ENCODE data around the gene SH3GL2.

The SH3GL2 gene

GRCh38 chr9:17637229-17637628 is 58.4 kb downstream of the SH3GL2 start:
- H3K23ac ChIP-seq (ENCODE audit: low read length): no peak overlapping the region
- no peak overlapping the region for H3K4me2 ChIP-seq (ENCODE audit: low read length)
- H3K79me2 ChIP-seq (ENCODE audit: control insufficient read depth, insufficient read depth, low read length, poor library complexity): no peaks in the 10 kb centered on the region
- no peak overlapping the region for H2BK5ac ChIP-seq (ENCODE audit: low read depth, low read length, poor library complexity)
- H2AFZ ChIP-seq (ENCODE audit: insufficient read depth, low read length, poor library complexity): no peak overlapping the region
- H2BK120ac ChIP-seq (ENCODE audit: insufficient read depth, low read length, poor library complexity): no peak overlapping the region
- no peak overlapping the region for H3K18ac ChIP-seq (ENCODE audit: low read length)
- DNase-seq: no peak
- H3K4me3 ChIP-seq (ENCODE audit: low read depth, low read length): no peak overlapping the region
- H3K9ac ChIP-seq (ENCODE audit: low read length): no peak overlapping the region
- H3K14ac ChIP-seq (ENCODE audit: low read length): no peak overlapping the region
- no peak overlapping the region for H4K12ac ChIP-seq (ENCODE audit: low read depth, low read length)
- H2BK12ac ChIP-seq (ENCODE audit: low read length): no peak overlapping the region
- H4K91ac ChIP-seq (ENCODE audit: low read depth, low read length): no peak overlapping the region
- no peak overlapping the region for H4K8ac ChIP-seq (ENCODE audit: low read depth, low read length)
- H3K79me1 ChIP-seq (ENCODE audit: low read length): no peaks in the 10 kb centered on the region
- no peaks in the 10 kb centered on the region for H3K36me3 ChIP-seq (ENCODE audit: control insufficient read depth in 1 of 2, insufficient read depth in 2 of 2, low read length in 2 of 2)
- H3K27me3 ChIP-seq (ENCODE audit: insufficient read depth, low read length): no peaks in the 10 kb centered on the region
- no peak overlapping the region for H3K4ac ChIP-seq (ENCODE audit: low read depth, low read length)
- no peak overlapping the region for H3K27ac ChIP-seq (ENCODE audit: low read depth, low read length)
- H3K4me1 ChIP-seq (ENCODE audit: control insufficient read depth in 1 of 2, insufficient read depth in 2 of 2, low read length in 2 of 2): no peaks in the 10 kb centered on the region
- no peaks in the 10 kb centered on the region for H3K9me3 ChIP-seq (ENCODE audit: insufficient read depth, low read depth, low read length)
- no CpG with 5 or more reads among the region's 3 CpGs for WGBS (ENCODE audit: extremely low coverage, insufficient coverage, insufficient read length)
- H2AK5ac ChIP-seq (ENCODE audit: low read length): no peak overlapping the region

DNA sequence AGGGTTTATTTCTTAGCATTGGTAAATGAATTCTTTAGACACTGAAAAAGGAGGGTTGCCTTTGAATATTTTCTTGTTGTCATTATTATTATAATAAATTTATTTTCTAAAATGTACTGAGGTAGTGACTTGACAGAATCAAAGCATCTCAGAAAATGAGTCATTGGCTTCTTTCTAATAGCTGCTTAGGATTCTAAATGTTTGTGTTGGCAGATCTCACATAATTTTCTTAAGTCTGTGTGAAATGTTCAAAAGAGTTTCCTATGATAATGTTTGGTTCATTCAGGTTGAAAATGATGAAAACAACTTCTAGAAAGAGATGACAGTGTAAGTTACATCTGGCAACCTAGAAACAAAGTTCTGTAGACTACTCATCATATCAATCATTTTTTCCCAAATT is 69.7 kb downstream of the SH3GL2 start:
- no peak overlapping the region for H4K8ac ChIP-seq (ENCODE audit: low read depth, low read length)
- no peaks in the 10 kb centered on the region for H3K4me1 ChIP-seq (ENCODE audit: control insufficient read depth in 1 of 2, insufficient read depth in 2 of 2, low read length in 2 of 2)
- H4K12ac ChIP-seq (ENCODE audit: low read depth, low read length): no peak overlapping the region
- H3K23ac ChIP-seq (ENCODE audit: low read length): no peak overlapping the region
- no peak overlapping the region for H3K18ac ChIP-seq (ENCODE audit: low read length)
- no peak overlapping the region for H4K91ac ChIP-seq (ENCODE audit: low read depth, low read length)
- no peak overlapping the region for H3K4me3 ChIP-seq (ENCODE audit: low read depth, low read length)
- no peak overlapping the region for H3K14ac ChIP-seq (ENCODE audit: low read length)
- no peaks in the 10 kb centered on the region for H3K79me1 ChIP-seq (ENCODE audit: low read length)
- no peak overlapping the region for H3K4me2 ChIP-seq (ENCODE audit: low read length)
- no peak overlapping the region for H3K9ac ChIP-seq (ENCODE audit: low read length)
- no peak for DNase-seq
- no peak overlapping the region for H3K4ac ChIP-seq (ENCODE audit: low read depth, low read length)
- no peak overlapping the region for H2BK5ac ChIP-seq (ENCODE audit: low read depth, low read length, poor library complexity)
- H3K9me3 ChIP-seq (ENCODE audit: insufficient read depth, low read depth, low read length): peaks cover 2% of the 10 kb centered on the region
- H2AFZ ChIP-seq (ENCODE audit: insufficient read depth, low read length, poor library complexity): no peak overlapping the region
- no peaks in the 10 kb centered on the region for H3K27me3 ChIP-seq (ENCODE audit: insufficient read depth, low read length)
- no peak overlapping the region for H2BK120ac ChIP-seq (ENCODE audit: insufficient read depth, low read length, poor library complexity)
- no peak overlapping the region for H2AK5ac ChIP-seq (ENCODE audit: low read length)
- H3K27ac ChIP-seq (ENCODE audit: low read depth, low read length): no peak overlapping the region
- no peaks in the 10 kb centered on the region for H3K36me3 ChIP-seq (ENCODE audit: control insufficient read depth in 1 of 2, insufficient read depth in 2 of 2, low read length in 2 of 2)
- H2BK12ac ChIP-seq (ENCODE audit: low read length): no peak overlapping the region
- no peaks in the 10 kb centered on the region for H3K79me2 ChIP-seq (ENCODE audit: control insufficient read depth, insufficient read depth, low read length, poor library complexity)

- H3K4me2 ChIP-seq (ENCODE audit: low read length): no peak overlapping the region
- H3K18ac ChIP-seq (ENCODE audit: low read length): no peak overlapping the region
Observed at GRCh38 chr9:17651725-17652124, 72.9 kb downstream of the SH3GL2 start.

GRCh38 chr9:17653947-17654465 is 75.1 kb downstream of the SH3GL2 start:
- no peak overlapping the region for H2BK5ac ChIP-seq (ENCODE audit: low read depth, low read length, poor library complexity)
- no peak overlapping the region for H3K18ac ChIP-seq (ENCODE audit: low read length)
- H3K14ac ChIP-seq (ENCODE audit: low read length): no peak overlapping the region
- H2AFZ ChIP-seq (ENCODE audit: insufficient read depth, low read length, poor library complexity): no peak overlapping the region
- H4K91ac ChIP-seq (ENCODE audit: low read depth, low read length): no peak overlapping the region
- H2BK12ac ChIP-seq (ENCODE audit: low read length): no peak overlapping the region
- DNase-seq: no peak
- H3K4me2 ChIP-seq (ENCODE audit: low read length): no peak overlapping the region
- H3K23ac ChIP-seq (ENCODE audit: low read length): no peak overlapping the region
- H3K9me3 ChIP-seq (ENCODE audit: insufficient read depth, low read depth, low read length): no peaks in the 10 kb centered on the region
- H3K9ac ChIP-seq (ENCODE audit: low read length): no peak overlapping the region
- H3K27me3 ChIP-seq (ENCODE audit: insufficient read depth, low read length): no peaks in the 10 kb centered on the region
- no peak overlapping the region for H3K4ac ChIP-seq (ENCODE audit: low read depth, low read length)
- no peaks in the 10 kb centered on the region for H3K79me1 ChIP-seq (ENCODE audit: low read length)
- H4K12ac ChIP-seq (ENCODE audit: low read depth, low read length): no peak overlapping the region
- no peak overlapping the region for H2BK120ac ChIP-seq (ENCODE audit: insufficient read depth, low read length, poor library complexity)
- H3K36me3 ChIP-seq (ENCODE audit: control insufficient read depth in 1 of 2, insufficient read depth in 2 of 2, low read length in 2 of 2): no peaks in the 10 kb centered on the region
- H4K8ac ChIP-seq (ENCODE audit: low read depth, low read length): no peak overlapping the region
- no peaks in the 10 kb centered on the region for H3K79me2 ChIP-seq (ENCODE audit: control insufficient read depth, insufficient read depth, low read length, poor library complexity)
- no peaks in the 10 kb centered on the region for H3K4me1 ChIP-seq (ENCODE audit: control insufficient read depth in 1 of 2, insufficient read depth in 2 of 2, low read length in 2 of 2)
- H3K4me3 ChIP-seq (ENCODE audit: low read depth, low read length): no peak overlapping the region
- no peak overlapping the region for H2AK5ac ChIP-seq (ENCODE audit: low read length)
- no CpG with 5 or more reads among the region's 4 CpGs for WGBS (ENCODE audit: extremely low coverage, insufficient coverage, insufficient read length)
- H3K27ac ChIP-seq (ENCODE audit: low read depth, low read length): no peak overlapping the region

More at GRCh38 chr9:17651725-17652124, 72.9 kb downstream of the SH3GL2 start:
- Histone ChIP-seq H3K79me2 (ENCODE audit: control insufficient read depth, insufficient read depth, low read length, poor library complexity) (no peaks in the 10 kb centered on the region), H4K12ac (ENCODE audit: low read depth, low read length) (no peak overlapping the region), H3K4ac (ENCODE audit: low read depth, low read length) (no peak overlapping the region), H3K4me3 (ENCODE audit: low read depth, low read length) (no peak overlapping the region), H2AFZ (ENCODE audit: insufficient read depth, low read length, poor library complexity) (no peak overlapping the region), H2BK12ac (ENCODE audit: low read length) (no peak overlapping the region), H4K91ac (ENCODE audit: low read depth, low read length) (no peak overlapping the region), H3K27ac (ENCODE audit: low read depth, low read length) (no peak overlapping the region), H3K14ac (ENCODE audit: low read length) (no peak overlapping the region), H3K4me1 (ENCODE audit: control insufficient read depth in 1 of 2, insufficient read depth in 2 of 2, low read length in 2 of 2) (no peaks in the 10 kb centered on the region), H2AK5ac (ENCODE audit: low read length) (no peak overlapping the region), H3K9me3 (ENCODE audit: insufficient read depth, low read depth, low read length) (no peaks in the 10 kb centered on the region), H4K8ac (ENCODE audit: low read depth, low read length) (no peak overlapping the region), H3K79me1 (ENCODE audit: low read length) (no peaks in the 10 kb centered on the region), H2BK120ac (ENCODE audit: insufficient read depth, low read length, poor library complexity) (no peak overlapping the region), H3K27me3 (ENCODE audit: insufficient read depth, low read length) (no peaks in the 10 kb centered on the region), H3K23ac (ENCODE audit: low read length) (no peak overlapping the region), H2BK5ac (ENCODE audit: low read depth, low read length, poor library complexity) (no peak overlapping the region), H3K36me3 (ENCODE audit: control insufficient read depth in 1 of 2, insufficient read depth in 2 of 2, low read length in 2 of 2) (no peaks in the 10 kb centered on the region), H3K9ac (ENCODE audit: low read length) (no peak overlapping the region)
- no peak for DNase-seq
- WGBS (ENCODE audit: extremely low coverage, insufficient coverage, insufficient read length): no CpG with 5 or more reads among the region's 1 CpG
